HG03196 (cell line): ENCODE data around the gene GAA.
"Not testable (repeated sequence)": the region's sequence is repeated elsewhere in the genome, so short reads cannot be mapped to it uniquely, and the experiment has no call there.

Experiments used
- ATAC-seq: cut with Tn5 transposase; IDR thresholded peaks from one replicate; pipeline ENCODE4 v1.9.1; 2021; ENCODE audit not compliant: unreplicated experiment

The GAA gene

DNA sequence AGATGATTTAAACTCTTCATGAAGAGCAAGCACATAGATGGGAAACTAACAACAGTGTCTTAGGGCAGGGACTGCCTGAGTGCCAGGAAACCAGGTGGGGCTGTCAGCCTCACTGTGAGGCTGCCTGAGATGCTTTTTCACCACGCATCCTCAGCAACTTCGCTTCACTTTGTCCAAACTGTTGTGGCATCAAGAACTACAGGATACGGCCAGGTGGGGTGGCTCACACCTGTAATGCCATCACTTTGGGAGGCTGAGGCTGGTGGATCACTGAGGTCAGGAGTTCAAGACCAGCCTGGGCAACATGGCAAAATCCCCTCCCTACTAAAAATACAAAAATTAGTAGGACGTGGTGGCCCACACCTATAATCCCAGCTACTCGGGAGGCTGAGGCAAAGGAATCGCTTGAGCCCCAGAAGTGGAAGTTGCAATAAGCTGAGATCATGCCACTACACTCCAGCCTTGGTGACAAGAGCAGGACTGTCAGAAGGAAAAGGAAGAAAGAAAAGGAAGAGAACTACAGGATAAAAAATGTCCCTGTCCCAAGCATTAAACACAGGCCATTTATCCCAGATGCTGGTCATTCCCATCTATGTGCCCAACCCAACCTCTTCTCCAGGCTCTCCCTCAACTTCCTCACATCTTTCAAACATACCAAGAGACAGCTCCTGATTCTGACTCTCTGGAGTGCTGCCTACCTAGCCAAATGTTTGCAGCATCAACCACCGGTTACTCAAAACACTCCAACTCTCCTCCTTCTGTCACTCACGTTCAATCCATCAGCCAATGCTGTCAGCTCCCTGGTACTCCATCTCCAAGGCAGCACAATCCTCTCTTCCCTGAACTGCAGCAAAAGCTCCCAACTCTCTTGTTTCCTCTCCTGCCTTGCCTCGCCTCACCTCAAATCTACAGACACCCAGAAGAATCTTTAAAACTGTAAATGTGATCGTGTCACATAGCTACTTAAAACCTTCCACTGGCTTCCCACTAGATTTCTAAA lies 44.0 kb downstream of the GAA start:
- ATAC-seq: no peak

- peak; percentile 16 for ATAC-seq
Observed at GRCh38 chr17:80146121-80147034, 45.0 kb downstream of the GAA start.

GRCh38 chr17:80147035-80147822 lies 45.8 kb downstream of the GAA start, which contains the start of gene EIF4A3:
TSS of gene EIF4A3 (minus strand) at chr17:80147128. CDS start at chr17:80146961, 167 bp downstream.
- ATAC-seq: peak; percentile 85

GRCh38 chr17:80151333-80151732 lies 50.0 kb downstream of the GAA start:
- ATAC-seq: no peak

DNA sequence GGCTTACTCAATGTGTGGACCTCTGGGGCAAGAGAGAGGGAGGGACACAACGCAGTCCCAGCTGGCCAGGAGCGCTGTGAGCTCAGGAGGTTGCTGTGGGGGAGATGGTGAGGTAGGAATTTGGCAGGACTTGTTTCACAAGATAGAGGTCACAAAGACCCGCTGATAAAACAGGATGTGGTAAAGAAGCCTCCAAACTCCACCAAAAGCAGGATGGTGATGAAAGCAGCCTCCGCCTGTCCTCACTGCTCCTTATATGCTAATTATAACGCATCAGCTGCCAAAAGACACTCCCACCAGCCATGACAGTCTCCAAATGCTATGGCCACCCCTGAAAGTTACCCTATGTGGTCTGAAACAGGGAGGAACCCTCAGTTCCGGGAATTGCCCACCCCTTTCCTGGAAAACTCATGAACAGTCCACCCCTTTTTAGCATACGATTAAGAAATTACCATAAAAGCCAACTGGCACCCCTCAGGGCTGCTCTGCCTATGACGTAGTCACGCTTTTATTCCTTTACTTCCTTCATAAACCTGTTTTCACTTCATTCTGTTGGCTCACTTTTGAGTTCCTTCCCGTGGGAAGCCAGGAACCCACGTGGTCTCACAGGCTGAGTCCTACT lies 50.8 kb downstream of the GAA start:
- ATAC-seq: no peak

- ATAC-seq: peak; percentile 69
Observed at GRCh38 chr17:80153004-80153403, 51.6 kb downstream of the GAA start.

DNA sequence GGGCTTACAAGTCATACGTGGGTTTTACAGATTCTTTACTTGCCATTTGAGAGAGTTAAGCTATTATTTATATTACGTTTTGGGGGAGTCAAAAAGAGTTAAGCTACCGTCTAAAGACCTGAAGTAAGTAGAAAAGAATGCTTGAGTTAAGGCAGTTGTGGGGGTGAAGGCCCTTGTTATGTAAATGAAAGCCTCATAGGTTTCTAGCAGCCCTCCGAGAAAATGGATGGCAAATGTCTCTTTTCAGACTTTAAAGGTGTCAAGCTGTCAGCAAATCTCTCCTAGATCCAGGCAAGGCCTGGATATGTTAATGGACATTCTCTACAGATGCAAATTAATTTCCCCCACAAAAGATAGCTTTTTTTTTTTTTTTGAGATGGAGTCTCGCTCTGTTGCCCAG lies 52.8 kb downstream of the GAA start:
- no peak for ATAC-seq

- ATAC-seq: not testable (repeated sequence)
Observed at GRCh38 chr17:80155600-80155999, 54.2 kb downstream of the GAA start.

DNA sequence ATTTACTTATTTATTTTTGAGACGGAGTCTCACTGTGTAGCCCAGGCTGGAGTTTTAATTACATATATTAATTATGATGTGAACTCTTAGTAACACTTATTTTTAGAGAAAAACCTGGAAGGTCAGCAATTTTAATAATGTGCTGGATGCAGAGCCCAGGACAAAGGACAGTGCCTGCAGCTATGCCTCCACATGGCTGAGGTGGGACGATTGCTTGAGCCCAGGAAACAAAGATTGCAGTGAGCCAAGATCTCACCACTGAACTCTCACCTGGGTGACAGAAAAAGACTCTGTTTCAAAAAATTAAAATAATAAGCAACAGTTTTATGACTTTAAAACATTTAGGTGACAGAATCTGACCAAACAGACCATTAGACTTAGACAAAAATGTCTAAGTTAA lies 57.5 kb downstream of the GAA start:
- ATAC-seq: no peak

DNA sequence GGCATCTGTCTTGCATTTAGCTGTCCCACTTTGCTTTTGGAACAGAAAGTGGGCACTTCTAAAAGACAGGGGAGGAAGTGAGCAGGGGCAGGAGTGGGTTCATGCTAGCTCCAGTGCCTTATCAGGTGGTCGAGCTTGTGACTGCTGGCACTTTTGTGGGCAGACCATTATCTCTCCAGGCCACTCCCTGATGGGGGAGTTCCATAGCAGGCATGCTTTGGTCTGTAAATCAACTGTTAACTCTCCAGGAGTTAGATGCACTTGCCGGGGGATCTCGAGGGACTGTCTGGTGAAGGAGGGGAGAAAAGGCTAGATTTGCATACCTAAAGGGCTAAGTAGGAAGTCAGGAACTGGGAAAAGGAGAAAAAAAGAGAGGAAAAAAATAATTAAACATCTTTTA lies 59.2 kb downstream of the GAA start:
- ATAC-seq: no peak

GRCh38 chr17:80163336-80163735 lies 62.0 kb downstream of the GAA start:
- ATAC-seq: no peak

DNA sequence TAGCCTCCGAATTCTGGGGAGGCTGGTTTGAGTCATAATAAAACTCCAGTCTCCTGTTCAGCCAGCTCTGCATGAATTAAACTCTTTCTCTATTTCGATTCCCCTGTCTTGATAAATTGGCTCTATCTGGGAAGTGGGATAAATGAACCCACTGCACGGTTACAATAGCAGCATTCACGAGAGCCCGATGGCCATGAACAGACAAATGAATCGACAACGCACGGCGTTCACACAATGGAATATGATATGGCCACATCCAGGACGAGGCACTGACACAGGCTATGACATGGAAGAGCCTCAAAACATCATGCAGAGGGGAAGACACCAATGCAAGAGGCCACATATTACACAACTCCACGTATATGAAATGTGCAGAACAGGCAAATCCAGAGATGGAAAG lies 62.8 kb downstream of the GAA start:
- ATAC-seq: no peak

DNA sequence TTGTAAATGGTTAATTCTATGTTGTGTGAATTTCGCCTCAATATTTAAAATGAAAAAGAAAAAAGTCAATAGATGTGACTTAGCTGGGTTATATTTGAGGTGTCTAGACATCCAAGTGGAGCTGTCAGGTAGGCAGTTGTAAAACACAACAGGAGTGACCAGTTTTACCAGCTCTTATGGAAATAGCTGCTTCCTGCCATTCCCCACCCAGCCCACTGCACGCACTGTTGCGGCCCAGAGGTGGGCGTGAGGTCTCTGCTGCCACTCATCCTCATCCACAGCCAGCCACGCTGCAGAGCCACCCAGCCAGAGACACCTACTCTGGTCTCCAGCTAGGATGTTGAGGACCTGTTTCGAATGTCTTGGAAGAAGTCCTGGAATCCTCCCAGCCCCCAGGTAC lies 65.1 kb downstream of the GAA start:
- ATAC-seq: no peak

DNA sequence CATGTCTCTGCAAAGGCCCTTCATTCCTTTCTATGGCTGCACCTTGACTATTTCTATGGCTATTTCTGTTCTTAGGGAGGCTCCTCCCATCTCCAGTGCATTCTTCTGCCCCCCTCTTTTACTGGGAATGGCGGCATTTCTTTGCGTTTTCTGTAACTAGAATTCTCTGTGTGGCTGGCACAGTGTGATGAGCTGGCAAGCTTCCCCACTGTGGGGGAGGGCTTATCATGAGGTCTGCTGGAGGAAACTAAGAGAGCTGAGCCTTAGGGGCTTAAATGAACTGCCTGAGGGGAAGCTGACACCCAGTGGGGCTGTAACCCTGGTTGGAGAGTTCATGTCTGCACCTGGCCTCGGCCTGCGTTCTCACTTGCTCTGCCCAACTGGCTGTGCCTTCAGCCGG lies 67.0 kb downstream of the GAA start:
- no peak for ATAC-seq

- no peak for ATAC-seq
Observed at GRCh38 chr17:80169107-80169506, 67.7 kb downstream of the GAA start.
